B cell (primary cell): ENCODE measurements around the gene TTF2. TPM values are rescaled to one million over a fixed set of nuclear protein-coding genes. Genes with fewer than 3 reads are reported as not detected.
A peak's percentile ranks its signal among the peaks of the same experiment; 100 is the strongest.

Experiments
- ATAC-seq: fragments of 200-7000 bp; cut with Tn5 transposase; one replicate; pipeline ENCODE4 v1.10.0; 2021; ENCODE audit warnings: low read depth, mild to moderate bottlenecking, moderate number of reproducible peaks, moderate library complexity
- CTCF ChIA-PET: fragments of 350-600 bp; sonication (Branson Sonifier 250); formaldehyde crosslinking; loops from one replicate; lab custom pipeline; 2021; ENCODE audit warnings: antibody characterized with exemption, inconsistent platforms; lab: Charles Lee
- POLR2A ChIA-PET: fragments of 350-600 bp; sonication (Branson Sonifier 250); formaldehyde crosslinking; loops from one replicate; lab custom pipeline; 2021; ENCODE audit warnings: antibody characterized with exemption; lab: Charles Lee
- DNase-seq: peaks from one replicate; pipeline ENCODE4 v3.0.0; 2013
- H2AFZ ChIP-seq: 2 replicates; pipeline ENCODE4 v1.6.1; 2012; ENCODE audit warnings: mild to moderate bottlenecking, low read depth, low read length; ENCODE audit not compliant: insufficient read depth, poor library complexity, severe bottlenecking
- H3K27ac ChIP-seq, 2 donors: 1 replicate in 1 of 2; 2 replicates in 1 of 2; pipeline ENCODE4 v1.5.1; 2012 to 2013; ENCODE audit warnings: low read length in 2 of 2, mild to moderate bottlenecking in 2 of 2, moderate library complexity in 1 of 2
- H3K27me3 ChIP-seq, 4 experiments: fragments of 200-600 bp in 1 of 4; sonication (generic) in 1 of 4; replicated peaks in 1 of 4; 1 replicate in 2 of 4; 2 replicates in 2 of 4; pipeline versions ENCODE4 v1.6.1 to v1.7.0; 2013 to 2016; ENCODE audit warnings: low read length in 3 of 4, mild to moderate bottlenecking in 2 of 4, mixed read lengths in 1 of 4, moderate library complexity in 1 of 4; ENCODE audit not compliant: insufficient read depth in 4 of 4, control insufficient read depth in 3 of 4; ENCODE audit errors: control extremely low read depth in 1 of 4
- H3K36me3 ChIP-seq, 2 experiments: replicated peaks in 1 of 2; 1 replicate in 1 of 2; 2 replicates in 1 of 2; pipeline versions ENCODE4 v1.6.1 to v1.7.1; 2013; ENCODE audit warnings: low read length in 1 of 2; ENCODE audit not compliant: insufficient read depth in 2 of 2, control insufficient read depth in 1 of 2; ENCODE audit errors: control extremely low read depth in 1 of 2, extremely low read depth in 1 of 2
- H3K4me1 ChIP-seq, 2 donors: fragments of 200-600 bp in 1 of 2; sonication (generic) in 1 of 2; 1 replicate in 1 of 2; 2 replicates in 1 of 2; pipeline versions ENCODE4 v1.5.1 to v1.6.1; 2013 to 2017; ENCODE audit warnings: low read length in 2 of 2; ENCODE audit not compliant: control insufficient read depth in 2 of 2, insufficient read depth in 2 of 2
- H3K4me2 ChIP-seq: replicated peaks from 2 replicates; pipeline ENCODE3; 2012; ENCODE audit warnings: mild to moderate bottlenecking, low read depth, low read length; ENCODE audit not compliant: poor library complexity, severe bottlenecking
- H3K4me3 ChIP-seq, 5 experiments: fragments of 200-600 bp in 1 of 5; sonication (generic) in 1 of 5; 1 replicate in 3 of 5; 2 replicates in 2 of 5; pipeline versions ENCODE4 v1.5.1 to v1.7.0; 2011 to 2016; ENCODE audit warnings: low read length in 4 of 5, mild to moderate bottlenecking in 4 of 5, low read depth in 2 of 5, control low read depth in 1 of 5, moderate library complexity in 1 of 5; ENCODE audit not compliant: insufficient read depth in 1 of 5; ENCODE audit errors: control extremely low read depth in 1 of 5, extremely low read depth in 1 of 5
- H3K79me2 ChIP-seq: fragments of 200-600 bp; sonication (generic); one replicate; pipeline ENCODE4 v1.6.0; 2016; ENCODE audit warnings: low read length; ENCODE audit not compliant: control insufficient read depth, insufficient read depth
- H3K9ac ChIP-seq: fragments of 200-600 bp; sonication (generic); 2 replicates; pipeline ENCODE4 v1.6.1; 2017; ENCODE audit warnings: mild to moderate bottlenecking, low read length, moderate library complexity
- H3K9me3 ChIP-seq, 3 donors: one replicate each; pipeline versions ENCODE4 v1.6.1 to v1.7.1; 2013; ENCODE audit warnings: low read length in 2 of 3; ENCODE audit not compliant: control insufficient read depth in 2 of 3, insufficient read depth in 1 of 3; ENCODE audit errors: control extremely low read depth in 1 of 3
- H4K20me1 ChIP-seq: 2 replicates; pipeline ENCODE4 v1.6.0; 2012; ENCODE audit warnings: mild to moderate bottlenecking, low read length; ENCODE audit not compliant: insufficient read depth, control insufficient read depth, poor library complexity, severe bottlenecking
- H3K27ac Mint-ChIP-seq: one replicate; pipeline ENCODE4 v1.8.0; 2021; ENCODE audit warnings: mixed read lengths
- H3K27me3 Mint-ChIP-seq: one replicate; pipeline ENCODE4 v1.8.0; 2021; ENCODE audit warnings: mixed read lengths
- H3K4me1 Mint-ChIP-seq: one replicate; pipeline ENCODE4 v1.8.0; 2021; ENCODE audit warnings: mixed read lengths
- H3K4me3 Mint-ChIP-seq: one replicate; pipeline ENCODE4 v1.8.0; 2021; ENCODE audit warnings: mixed read lengths
- H3K9me3 Mint-ChIP-seq: one replicate; pipeline ENCODE4 v1.8.0; 2022; ENCODE audit warnings: mixed read lengths; ENCODE audit not compliant: insufficient read depth
- EZH2 ChIP-seq: IDR thresholded peaks from 2 replicates; pipeline ENCODE4 v1.6.1; 2012; ENCODE audit warnings: borderline replicate concordance, low read depth, mild to moderate bottlenecking, moderate library complexity, low read length; ENCODE audit not compliant: insufficient read depth, poor library complexity, severe bottlenecking
- WGBS: methylation state at CpG from one replicate; pipeline ENCODE4 v1.1.5; 2013; ENCODE audit warnings: missing lambda C conversion rate; ENCODE audit not compliant: insufficient coverage; 5-methylcytosine and 5-hydroxymethylcytosine counted together
- intact Hi-C: fragments of 100-400 bp; cut with micrococcal nuclease; formaldehyde crosslinking; loops from one replicate; pipeline ENCODE4 v1.10.0; 2022
- polyA plus RNA-seq: library from polyadenylated mRNA; depleted of rRNA; stranded (reverse); fragments of >200 nt; gene quantifications from 2 replicates; pipeline ENCODE4 v1.2.3, GENCODE V29; 2012
- total RNA-seq, 2 donors: library from RNA; stranded (reverse); fragments of 120-200 nt in 1 of 2; gene quantifications; 1 replicate in 1 of 2; 2 replicates in 1 of 2; pipeline versions ENCODE4 v1.2.3 to v1.2.4, GENCODE V29; 2013 to 2022
- TF ChIP-seq, protein P1 (sequence below): fragments of 200-600 bp; IDR thresholded peaks from one replicate; pipeline ENCODE4 v1.8.0; 2022; ENCODE audit warnings: antibody characterized with exemption, mild to moderate bottlenecking

TTF2 gene
- total and polyA plus RNA-seq, 2 donors (not counting 1 experiment from before 2014, with no cell fraction given) = 11.3 to 28.9 TPM

DNA sequence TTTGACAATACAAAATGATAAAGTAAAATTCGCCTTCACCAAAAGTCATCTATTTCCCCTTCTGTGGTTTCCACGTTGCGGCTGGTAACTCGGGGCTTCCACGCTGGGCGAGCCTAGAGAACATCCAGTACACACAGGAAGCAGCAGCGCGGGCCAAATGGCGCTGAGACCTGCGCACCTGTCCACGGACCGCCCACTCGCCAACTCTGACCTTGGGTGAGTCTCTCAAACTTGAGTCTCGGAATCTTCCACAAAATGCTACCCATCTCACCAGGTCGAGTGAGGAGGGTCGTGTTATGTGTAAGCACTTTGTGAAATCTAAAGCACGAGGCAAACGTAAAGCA, 820 bp upstream of the TTF2 start:
- Mint-ChIP-seq H3K4me1 (peaks cover 25% of the 10 kb centered on the region), H3K27me3 (no peaks in the 10 kb centered on the region), H3K27ac (no peak overlapping the region), H3K9me3 (no peaks in the 10 kb centered on the region), H3K4me3 (no peak overlapping the region)
- ChIA-PET POLR2A (interaction anchor here (1.1 to 1.5 kb wide), 2 partner anchors 8 to 308 kb away, joined by 3 to 7 read pairs; partner anchors contain the start of gene MAN1A2), CTCF (interaction anchor here (1.2 to 5.8 kb wide), 8 partner anchors 10 to 920 kb away, joined by 3 to 64 read pairs (median 8); no protein-coding TSS in a partner anchor)
- Histone ChIP-seq H4K20me1 (no peaks in the 10 kb centered on the region), H2AFZ (peak overlapping the region; percentile 96), H3K9ac (peak overlapping the region; percentile 83), H3K4me2 (peak overlapping the region; percentile 97), H3K4me3 (peak overlapping the region; percentile 71 to 95 (median 79)), H3K4me1 (peaks cover 14 to 17% of the 10 kb centered on the region in 2 donors), H3K36me3 (peaks cover 0 to 6% of the 10 kb centered on the region in 2 experiments), H3K9me3 (no peaks in the 10 kb centered on the region), H3K27ac (peak overlapping the region; percentile 61 to 76), H3K27me3 (no peaks in the 10 kb centered on the region), H3K79me2 (peaks cover 3% of the 10 kb centered on the region)
- ATAC-seq (peak; percentile 25), DNase-seq (peak; percentile 82)
- intact Hi-C loops = no loop called here
- WGBS = 0% methylated on average over 13 of the region's 18 CpGs
- no peak for TF ChIP-seq EZH2
- TF ChIP-seq, protein P1, sequence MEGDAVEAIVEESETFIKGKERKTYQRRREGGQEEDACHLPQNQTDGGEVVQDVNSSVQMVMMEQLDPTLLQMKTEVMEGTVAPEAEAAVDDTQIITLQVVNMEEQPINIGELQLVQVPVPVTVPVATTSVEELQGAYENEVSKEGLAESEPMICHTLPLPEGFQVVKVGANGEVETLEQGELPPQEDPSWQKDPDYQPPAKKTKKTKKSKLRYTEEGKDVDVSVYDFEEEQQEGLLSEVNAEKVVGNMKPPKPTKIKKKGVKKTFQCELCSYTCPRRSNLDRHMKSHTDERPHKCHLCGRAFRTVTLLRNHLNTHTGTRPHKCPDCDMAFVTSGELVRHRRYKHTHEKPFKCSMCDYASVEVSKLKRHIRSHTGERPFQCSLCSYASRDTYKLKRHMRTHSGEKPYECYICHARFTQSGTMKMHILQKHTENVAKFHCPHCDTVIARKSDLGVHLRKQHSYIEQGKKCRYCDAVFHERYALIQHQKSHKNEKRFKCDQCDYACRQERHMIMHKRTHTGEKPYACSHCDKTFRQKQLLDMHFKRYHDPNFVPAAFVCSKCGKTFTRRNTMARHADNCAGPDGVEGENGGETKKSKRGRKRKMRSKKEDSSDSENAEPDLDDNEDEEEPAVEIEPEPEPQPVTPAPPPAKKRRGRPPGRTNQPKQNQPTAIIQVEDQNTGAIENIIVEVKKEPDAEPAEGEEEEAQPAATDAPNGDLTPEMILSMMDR = no peak
